Activated CD4-positive, alpha-beta memory T cell treated with anti-CD3 and anti-CD28 coated beads for 36 hours (primary cell): ENCODE measurements around the gene NLN. TPM values are rescaled to one million over a fixed set of nuclear protein-coding genes. Genes with fewer than 3 reads are reported as not detected.
A peak's percentile ranks its signal among the peaks of the same experiment; 100 is the strongest.
"Not testable (repeated sequence)": the region's sequence is repeated elsewhere in the genome, so short reads cannot be mapped to it uniquely, and the experiment has no call there.

Source experiments
- CTCF ChIA-PET: fragments of 350-600 bp; sonication (Branson Sonifier 250); formaldehyde crosslinking; loops from one replicate; lab custom pipeline; 2021; ENCODE audit warnings: antibody characterized with exemption, inconsistent platforms; lab: Charles Lee
- POLR2A ChIA-PET: fragments of 350-600 bp; sonication (Branson Sonifier 250); formaldehyde crosslinking; loops from one replicate; lab custom pipeline; 2021; ENCODE audit warnings: antibody characterized with exemption; lab: Charles Lee
- DNase-seq: peaks from one replicate; pipeline ENCODE4 v3.0.0-alpha.2; 2020
- H3K27ac Mint-ChIP-seq: one replicate; pipeline ENCODE4 v1.8.0; 2021; ENCODE audit warnings: mixed read lengths
- H3K27me3 Mint-ChIP-seq: one replicate; pipeline ENCODE4 v1.8.0; 2021; ENCODE audit warnings: mixed read lengths
- H3K36me3 Mint-ChIP-seq: one replicate; pipeline ENCODE4 v1.8.0; 2021; ENCODE audit warnings: mixed read lengths
- H3K4me1 Mint-ChIP-seq: one replicate; pipeline ENCODE4 v1.8.0; 2021; ENCODE audit warnings: low read depth, mixed read lengths
- H3K4me3 Mint-ChIP-seq: one replicate; pipeline ENCODE4 v1.8.0; 2021; ENCODE audit warnings: mild to moderate bottlenecking, mixed read lengths
- H3K9me3 Mint-ChIP-seq: one replicate; pipeline ENCODE4 v1.8.0; 2021; ENCODE audit warnings: mixed read lengths
- intact Hi-C: fragments of 100-400 bp; cut with micrococcal nuclease; formaldehyde crosslinking; loops from one replicate; pipeline ENCODE4 v1.15.1; 2023
- total RNA-seq, 2 experiments: library from RNA; stranded (reverse); gene quantifications; one replicate each; pipeline ENCODE4 v1.2.3, GENCODE V29; 2021

The NLN gene
- total RNA-seq, 2 experiments from 2014 or later, result 22.7 to 23.7 TPM

DNA sequence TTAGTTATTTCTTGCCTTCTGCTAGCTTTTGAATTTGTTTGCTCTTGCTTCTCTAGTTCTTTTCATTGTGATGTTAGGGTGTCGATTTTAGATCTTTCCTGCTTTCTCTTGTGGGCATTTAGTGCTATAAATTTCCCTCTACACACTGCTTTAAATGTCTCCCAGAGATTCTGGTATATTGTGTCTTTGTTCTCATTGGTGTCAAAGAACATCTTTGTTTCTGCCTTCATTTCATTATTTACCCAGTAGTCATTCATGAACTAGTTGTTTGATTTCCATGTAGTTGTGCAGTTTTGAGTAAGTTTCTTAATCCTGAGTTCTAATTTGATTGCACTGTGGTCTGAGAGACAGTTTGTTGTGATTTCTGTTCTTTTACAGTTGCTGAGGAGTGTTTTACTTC is 127.9 kb downstream of the NLN start:
- H3K4me3 Mint-ChIP-seq, DNase-seq, H3K36me3 Mint-ChIP-seq, intact Hi-C loops, H3K4me1 Mint-ChIP-seq, H3K27me3 Mint-ChIP-seq, H3K9me3 Mint-ChIP-seq, CTCF ChIA-PET, POLR2A ChIA-PET, H3K27ac Mint-ChIP-seq: not testable (repeated sequence)

DNA sequence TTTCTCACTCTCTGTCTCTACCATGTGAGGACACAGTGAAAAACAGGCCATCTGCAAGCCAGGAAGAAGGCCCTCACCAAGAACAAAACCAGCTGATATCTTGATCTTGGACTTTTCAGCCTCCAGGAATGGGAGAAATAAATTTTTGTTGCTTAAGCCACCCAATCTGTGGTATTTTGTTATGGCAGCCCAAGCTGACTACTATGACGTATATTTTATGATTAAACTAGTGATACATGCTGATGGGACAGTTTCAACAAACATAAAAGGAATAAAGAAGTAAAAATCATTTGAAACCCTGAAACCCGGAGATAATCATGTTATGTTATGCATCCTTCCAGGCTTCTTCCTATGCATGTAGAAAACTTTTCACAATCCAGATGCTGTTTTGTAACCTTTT is 132.9 kb downstream of the NLN start:
- peaks cover 4% of the 10 kb centered on the region for H3K9me3 Mint-ChIP-seq
- intact Hi-C loops, result no loop called here
- ChIA-PET POLR2A (no interaction called here), CTCF (no interaction called here)
- no peak overlapping the region for H3K4me3 Mint-ChIP-seq
- H3K36me3 Mint-ChIP-seq, result no peaks in the 10 kb centered on the region
- H3K4me1 Mint-ChIP-seq, result no peaks in the 10 kb centered on the region
- no peak for DNase-seq
- no peaks in the 10 kb centered on the region for H3K27me3 Mint-ChIP-seq
- H3K27ac Mint-ChIP-seq, result no peak overlapping the region

DNA sequence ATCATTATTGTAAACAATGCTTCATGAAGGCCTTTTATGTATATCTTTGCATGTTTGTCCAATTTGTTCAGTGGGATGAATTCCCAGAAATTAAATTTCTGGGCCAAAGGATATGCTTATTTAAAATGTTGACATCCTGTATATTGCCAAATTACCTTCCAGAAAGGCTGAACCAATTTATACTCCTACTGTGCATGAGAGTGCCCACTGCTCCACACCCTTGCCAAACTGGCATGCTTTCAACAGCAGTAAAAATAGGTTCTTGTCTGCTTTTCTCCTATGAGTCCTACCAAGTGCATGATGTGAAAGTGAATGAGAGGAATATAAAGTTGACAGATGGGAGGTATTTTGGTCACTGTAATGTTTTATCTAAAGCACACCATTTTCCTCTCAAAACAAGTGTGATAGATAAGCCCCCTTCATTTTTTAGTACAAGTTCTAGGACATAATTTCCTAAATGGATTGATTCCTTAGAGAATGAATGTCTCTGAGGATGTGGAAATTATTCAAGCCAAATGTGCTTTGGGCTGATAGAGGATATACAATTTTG is 133.8 kb downstream of the NLN start:
- CTCF ChIA-PET, result no interaction called here
- Mint-ChIP-seq H3K36me3 (no peaks in the 10 kb centered on the region), H3K9me3 (peaks cover 4% of the 10 kb centered on the region), H3K4me3 (no peak overlapping the region), H3K27ac (no peak overlapping the region), H3K27me3 (no peaks in the 10 kb centered on the region), H3K4me1 (no peaks in the 10 kb centered on the region)
- DNase-seq, result no peak
- POLR2A ChIA-PET, result no interaction called here
- intact Hi-C loops, result no loop called here

- Mint-ChIP-seq H3K4me3 (no peak overlapping the region), H3K27me3 (no peaks in the 10 kb centered on the region), H3K36me3 (no peaks in the 10 kb centered on the region), H3K4me1 (no peaks in the 10 kb centered on the region), H3K9me3 (peaks cover 4% of the 10 kb centered on the region), H3K27ac (no peak overlapping the region)
- CTCF ChIA-PET, result no interaction called here
- DNase-seq, result no peak
- intact Hi-C loops, result no loop called here
- POLR2A ChIA-PET, result no interaction called here
Measured at GRCh38 chr5:65856520-65856919, 134.5 kb downstream of the NLN start.

DNA sequence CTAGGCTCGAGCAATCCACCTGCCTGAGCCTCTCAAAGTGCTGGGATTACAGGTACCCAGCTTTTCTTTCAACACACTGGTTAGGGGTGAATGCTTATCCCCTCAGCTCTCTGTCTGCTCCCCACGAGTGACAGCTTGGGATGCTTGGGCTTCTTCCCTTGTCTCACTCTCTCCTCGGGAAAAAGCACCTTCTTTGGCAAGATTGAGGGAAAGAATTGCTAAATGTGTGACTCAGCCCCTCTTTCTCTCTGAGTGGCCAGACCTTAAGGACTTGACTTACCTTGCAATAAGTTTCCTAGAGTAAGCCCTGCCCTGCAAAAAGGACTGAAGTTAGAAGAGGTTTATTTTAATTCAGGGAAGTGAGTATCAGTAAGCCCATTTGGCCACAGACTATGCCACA is 136.3 kb downstream of the NLN start:
- POLR2A ChIA-PET, result no interaction called here
- Mint-ChIP-seq H3K27ac (no peak overlapping the region), H3K27me3 (no peaks in the 10 kb centered on the region), H3K9me3 (no peaks in the 10 kb centered on the region), H3K36me3 (no peaks in the 10 kb centered on the region), H3K4me3 (no peak overlapping the region), H3K4me1 (peaks cover 3% of the 10 kb centered on the region)
- no peak for DNase-seq
- CTCF ChIA-PET, result no interaction called here
- intact Hi-C loops, result no loop called here

- Mint-ChIP-seq H3K4me3 (no peak overlapping the region), H3K27me3 (no peaks in the 10 kb centered on the region), H3K36me3 (no peaks in the 10 kb centered on the region), H3K4me1 (peaks cover 10% of the 10 kb centered on the region), H3K9me3 (no peaks in the 10 kb centered on the region), H3K27ac (no peak overlapping the region)
- ChIA-PET CTCF (no interaction called here), POLR2A (no interaction called here)
- DNase-seq, result no peak
- intact Hi-C loops, result no loop called here
Measured at GRCh38 chr5:65861830-65862241, 139.8 kb downstream of the NLN start.

GRCh38 chr5:65862384-65862783 is 140.4 kb downstream of the NLN start:
- no peaks in the 10 kb centered on the region for H3K36me3 Mint-ChIP-seq
- H3K27me3 Mint-ChIP-seq, result no peaks in the 10 kb centered on the region
- CTCF ChIA-PET, result no interaction called here
- intact Hi-C loops, result no loop called here
- H3K4me3 Mint-ChIP-seq, result no peak overlapping the region
- H3K27ac Mint-ChIP-seq, result no peak overlapping the region
- H3K4me1 Mint-ChIP-seq, result peaks cover 15% of the 10 kb centered on the region
- no peak for DNase-seq
- POLR2A ChIA-PET, result no interaction called here
- no peaks in the 10 kb centered on the region for H3K9me3 Mint-ChIP-seq

- intact Hi-C loops, result no loop called here
- Mint-ChIP-seq H3K36me3 (no peaks in the 10 kb centered on the region), H3K4me3 (no peak overlapping the region), H3K27me3 (no peaks in the 10 kb centered on the region), H3K4me1 (peaks cover 21% of the 10 kb centered on the region), H3K9me3 (no peaks in the 10 kb centered on the region), H3K27ac (no peak overlapping the region)
- CTCF ChIA-PET, result no interaction called here
- DNase-seq, result no peak
- POLR2A ChIA-PET, result no interaction called here
Measured at GRCh38 chr5:65863747-65864146, 141.7 kb downstream of the NLN start.

- peak overlapping the region; percentile 7 for H3K4me3 Mint-ChIP-seq
- no peak for DNase-seq
- CTCF ChIA-PET, result no interaction called here
Measured at GRCh38 chr5:65866837-65867521, 145.0 kb downstream of the NLN start.

DNA sequence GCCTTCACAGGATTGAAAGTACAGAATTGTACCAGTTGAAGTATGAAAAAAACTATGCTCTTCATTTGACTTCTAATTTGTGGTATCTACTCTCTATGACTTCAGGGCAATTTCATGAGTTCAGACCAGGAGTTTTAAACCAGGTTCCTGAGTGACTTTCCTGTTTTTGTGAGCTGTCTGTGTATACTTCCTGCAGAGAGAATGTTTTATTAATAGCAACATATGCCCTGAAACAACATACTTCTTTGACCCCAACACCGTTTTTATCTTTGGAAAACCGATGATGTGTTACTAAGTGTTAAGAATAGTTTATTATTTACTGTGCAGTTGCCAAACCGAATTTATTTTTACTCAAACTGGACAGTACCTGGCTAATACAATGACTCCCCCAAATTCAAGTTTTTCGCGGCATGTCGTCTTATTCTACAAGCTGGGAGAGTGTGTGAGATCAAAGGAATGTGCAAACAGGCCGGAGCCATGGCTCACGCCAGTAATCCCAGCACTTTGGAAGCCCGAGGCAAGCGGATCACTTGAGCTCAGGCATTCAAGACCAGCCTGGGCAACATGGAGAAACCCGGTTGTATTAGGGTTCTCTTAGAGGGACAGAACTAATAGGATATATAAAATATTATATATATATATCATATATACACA is 145.7 kb downstream of the NLN start:
- CTCF ChIA-PET, result no interaction called here
- Mint-ChIP-seq H3K4me3 (peak overlapping the region; percentile 7), H3K36me3 (no peaks in the 10 kb centered on the region), H3K4me1 (peaks cover 18% of the 10 kb centered on the region), H3K27ac (peak overlapping the region; percentile 44), H3K9me3 (peaks cover 9% of the 10 kb centered on the region), H3K27me3 (no peaks in the 10 kb centered on the region)
- DNase-seq, result no peak
- POLR2A ChIA-PET, result no interaction called here
- intact Hi-C loops, result no loop called here

More at GRCh38 chr5:65866837-65867521, 145.0 kb downstream of the NLN start:
- Mint-ChIP-seq H3K27ac (peak overlapping the region; percentile 44), H3K36me3 (no peaks in the 10 kb centered on the region), H3K9me3 (peaks cover 9% of the 10 kb centered on the region), H3K27me3 (no peaks in the 10 kb centered on the region), H3K4me1 (peaks cover 21% of the 10 kb centered on the region)
- intact Hi-C loops, result no loop called here
- POLR2A ChIA-PET, result interaction anchor here (0.7 kb wide), 1 partner anchor 58 kb away, joined by 3 read pairs; no protein-coding TSS in a partner anchor

DNA sequence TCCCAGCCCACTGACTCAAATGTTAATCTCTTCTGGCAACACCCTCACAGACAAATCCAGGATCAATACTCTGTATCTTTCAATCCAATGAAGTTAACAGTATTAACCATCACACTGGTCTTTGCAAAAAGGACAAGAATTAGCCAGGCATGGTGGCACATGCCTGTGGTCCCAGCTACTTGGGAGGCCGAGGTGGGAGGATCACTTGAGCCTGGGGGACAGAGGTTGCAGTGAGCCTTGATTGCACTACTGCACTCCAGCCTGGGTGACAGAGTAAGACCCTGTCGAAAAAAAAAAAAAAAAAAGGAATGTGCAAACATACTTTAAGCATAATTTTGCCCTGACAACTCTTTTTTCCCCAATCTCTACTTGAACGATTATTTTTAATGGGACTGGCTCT is 146.5 kb downstream of the NLN start:
- CTCF ChIA-PET, result no interaction called here
- Mint-ChIP-seq H3K27me3 (no peaks in the 10 kb centered on the region), H3K27ac (no peak overlapping the region), H3K4me1 (peaks cover 18% of the 10 kb centered on the region), H3K36me3 (no peaks in the 10 kb centered on the region), H3K4me3 (no peak overlapping the region), H3K9me3 (peaks cover 9% of the 10 kb centered on the region)
- POLR2A ChIA-PET, result no interaction called here
- intact Hi-C loops, result no loop called here
- DNase-seq, result no peak

DNA sequence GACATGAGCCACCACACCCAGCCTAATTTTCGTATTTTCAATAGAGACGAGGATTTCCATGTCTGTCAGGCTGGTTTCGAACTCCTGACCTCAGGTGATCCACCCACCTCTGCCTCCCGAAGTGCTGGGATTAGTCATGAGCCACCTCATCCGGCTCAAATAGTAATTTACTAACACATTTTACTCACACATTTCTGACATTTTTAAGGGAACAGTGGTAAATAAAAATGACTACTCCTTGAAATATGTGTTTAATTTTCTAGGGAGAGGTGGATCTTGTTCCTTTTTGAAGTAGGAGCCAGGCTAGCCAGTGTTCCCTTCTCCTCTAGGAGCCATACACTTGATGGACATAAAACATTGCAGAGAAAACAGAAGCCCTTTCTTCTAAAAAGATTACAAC is 149.2 kb downstream of the NLN start:
- Mint-ChIP-seq H3K27me3 (no peaks in the 10 kb centered on the region), H3K27ac (no peak overlapping the region), H3K4me3 (no peak overlapping the region), H3K36me3 (no peaks in the 10 kb centered on the region), H3K4me1 (peaks cover 14% of the 10 kb centered on the region), H3K9me3 (peaks cover 9% of the 10 kb centered on the region)
- POLR2A ChIA-PET, result no interaction called here
- CTCF ChIA-PET, result interaction anchor here (0.6 to 0.7 kb wide), 2 partner anchors 133 to 1777 kb away, joined by 3 to 4 read pairs; no protein-coding TSS in a partner anchor
- intact Hi-C loops, result no loop called here
- peak; percentile 22 for DNase-seq
